DMS 273 treated with DMSO at 0.1 percent for 48 hours (cell line): ENCODE data around the gene BCL2L13.
"Not testable (repeated sequence)": the region's sequence is repeated elsewhere in the genome, so short reads cannot be mapped to it uniquely, and the experiment has no call there.

Experiments used
- DNase-seq: peaks from one replicate; lab custom pipeline; 2025; lab: John Stamatoyannopoulos, UW

Gene BCL2L13

DNA sequence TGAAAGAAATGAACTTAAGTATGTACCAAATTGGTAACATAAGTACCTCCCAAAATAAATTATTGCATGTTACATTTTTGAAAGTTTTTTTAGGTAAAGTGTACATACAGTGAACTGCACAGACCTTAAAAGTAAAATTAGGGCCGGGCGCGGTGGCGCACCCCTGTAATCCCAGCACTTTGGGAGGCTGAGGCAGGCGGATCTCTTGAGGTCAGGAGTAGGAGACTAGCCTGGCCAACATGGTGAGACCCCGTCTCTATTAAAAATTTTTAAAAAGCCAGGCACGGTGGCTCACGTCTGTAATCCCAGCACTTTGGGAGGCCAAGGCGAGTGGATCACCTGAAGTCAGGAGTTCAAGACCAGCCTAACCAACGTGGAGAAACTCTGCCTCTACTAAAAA is 1.7 kb upstream of the BCL2L13 start:
- DNase-seq = not testable (repeated sequence)

DNA sequence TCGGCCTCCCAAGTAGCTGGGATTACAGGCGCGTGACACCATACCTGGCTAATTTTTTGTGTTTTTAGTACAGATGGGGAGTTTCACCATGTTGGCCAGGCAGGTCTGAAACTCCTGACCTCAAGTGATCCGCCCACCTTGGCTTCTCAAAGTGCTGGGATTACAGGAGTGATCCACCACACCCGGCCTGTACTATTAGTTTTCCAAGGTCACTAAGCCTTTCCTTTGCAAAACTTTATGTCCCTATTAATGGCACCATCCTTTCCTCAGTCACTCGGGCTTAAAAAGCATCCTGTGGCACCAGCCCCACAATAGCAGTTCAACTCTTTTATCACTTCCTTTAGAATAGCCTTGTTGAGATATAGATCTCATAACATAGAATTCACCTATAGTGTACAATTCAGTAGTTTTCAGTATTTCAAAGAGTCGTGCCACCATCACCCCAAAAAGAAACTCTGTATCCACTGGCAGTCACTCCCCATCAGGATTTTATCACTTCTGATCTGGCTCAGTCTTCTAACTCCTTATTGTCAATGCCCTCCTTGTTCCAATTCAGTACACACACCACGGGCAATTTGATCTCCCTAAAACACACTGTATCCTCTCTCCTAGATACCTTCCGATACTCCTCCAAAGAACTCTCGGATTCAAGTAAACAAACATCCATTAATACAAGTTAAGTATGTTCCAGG is 921 bp upstream of the BCL2L13 start:
- DNase-seq = no peak

DNA sequence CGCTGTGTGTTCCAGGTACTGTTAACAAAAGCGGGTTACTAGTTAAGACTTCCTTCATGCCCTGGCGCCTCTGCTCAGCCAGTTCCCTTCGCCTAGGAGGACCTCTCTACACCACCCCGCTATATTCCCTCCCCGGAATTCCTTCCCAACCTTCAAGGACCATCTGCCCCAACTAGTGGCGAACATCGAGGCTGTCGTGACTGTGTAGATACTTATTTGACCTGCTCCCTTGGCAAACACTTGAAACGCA is 450 bp upstream of the BCL2L13 start:
- DNase-seq = no peak

DNA sequence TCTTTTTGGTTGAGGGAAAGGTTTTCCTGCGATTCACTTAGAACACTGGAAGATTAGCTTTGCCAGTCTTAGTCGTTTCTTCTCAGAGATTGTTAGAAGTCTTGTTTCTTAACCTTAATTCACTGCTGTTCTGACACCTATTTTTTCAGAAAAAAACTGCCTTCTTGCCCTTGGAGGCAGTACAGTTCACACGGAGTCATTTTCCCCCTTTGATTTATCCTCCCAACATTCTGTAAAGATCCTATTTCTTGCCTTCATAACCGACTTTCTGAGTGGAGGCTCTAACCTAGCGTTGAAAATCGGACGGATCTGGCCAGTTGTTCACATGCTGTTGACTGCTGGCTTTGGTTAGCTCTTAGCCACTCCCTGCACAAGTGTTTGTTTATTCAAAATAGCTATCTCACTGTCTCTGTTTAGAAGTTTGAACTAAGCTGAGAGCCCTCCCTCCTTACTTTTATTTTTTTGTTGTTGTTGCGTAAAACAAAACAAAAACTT is 737 bp downstream of the BCL2L13 start:
- no peak for DNase-seq

DNA sequence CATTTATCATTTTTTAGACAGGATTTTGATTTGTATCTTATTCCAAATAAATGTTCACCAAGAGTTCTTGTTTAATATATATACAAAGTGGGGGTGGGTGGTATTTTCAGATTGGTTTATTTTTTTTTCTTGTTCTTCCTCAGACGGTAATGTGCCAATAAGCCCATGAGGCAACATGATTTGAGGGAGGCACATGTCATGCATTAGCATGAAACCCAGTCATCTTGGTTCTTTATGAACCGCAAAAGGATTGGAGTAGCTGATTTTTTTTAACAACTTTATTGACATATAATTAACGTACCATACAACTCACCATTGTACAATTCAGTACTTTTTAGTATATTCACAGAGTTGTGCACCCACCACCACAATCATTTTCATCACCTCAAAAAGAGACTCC is 2.7 kb downstream of the BCL2L13 start:
- DNase-seq = no peak

DNA sequence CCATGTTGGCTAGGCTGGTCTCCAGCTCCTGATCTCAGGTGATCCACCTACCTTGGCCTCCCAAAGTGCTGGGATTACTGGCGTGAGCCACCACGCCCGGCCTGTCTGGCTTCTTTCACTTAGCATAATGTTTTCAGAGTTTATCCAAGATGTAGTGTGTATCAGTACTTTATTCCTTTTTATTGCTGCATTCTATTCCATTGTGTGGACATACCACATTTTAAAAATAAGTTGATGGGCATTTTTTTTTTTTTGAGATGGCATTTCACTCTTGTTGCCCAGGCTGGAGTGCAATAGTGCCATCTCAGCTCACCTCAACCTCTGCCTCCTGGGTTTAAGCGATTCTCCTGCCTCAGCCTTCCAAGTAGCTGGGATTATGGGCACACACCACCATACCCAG is 3.8 kb downstream of the BCL2L13 start:
- DNase-seq = not testable (repeated sequence)

- DNase-seq = no peak
These were observed 8.9 kb downstream of the BCL2L13 start for GRCh38 chr22:17647452-17647851.

GRCh38 chr22:17647991-17648390 is 9.4 kb downstream of the BCL2L13 start:
- DNase-seq = no peak

GRCh38 chr22:17648569-17648968 is 10.0 kb downstream of the BCL2L13 start:
- no peak for DNase-seq

- no peak for DNase-seq
These were observed 16.7 kb downstream of the BCL2L13 start for GRCh38 chr22:17655289-17655688.

DNA sequence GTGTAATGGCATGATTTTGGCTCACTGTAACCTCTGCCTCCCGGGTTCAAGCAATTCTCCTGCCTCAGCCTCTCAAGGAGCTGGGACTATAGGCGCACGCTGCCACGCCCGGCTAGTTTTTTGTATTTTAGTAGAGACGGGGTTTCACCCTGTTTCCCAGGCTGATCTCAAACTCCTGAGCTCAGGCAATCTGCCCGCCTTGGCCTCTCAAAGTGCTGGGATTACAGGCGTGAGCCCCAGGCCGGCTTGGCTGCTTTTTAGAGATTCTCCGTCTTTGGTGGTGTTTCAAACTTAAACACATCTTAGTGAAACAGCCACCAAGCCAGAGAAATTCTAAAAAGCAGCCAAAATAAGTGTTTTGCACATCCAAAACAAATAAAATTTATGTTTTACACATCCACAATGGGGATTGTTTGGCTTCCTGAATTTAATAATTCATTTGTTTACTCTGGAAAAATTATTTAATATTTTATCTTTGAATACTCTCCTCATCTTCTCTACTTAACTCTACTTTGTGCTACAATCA is 18.4 kb downstream of the BCL2L13 start:
- no peak for DNase-seq

GRCh38 chr22:17664414-17665055 is 26.0 kb downstream of the BCL2L13 start:
- no peak for DNase-seq

GRCh38 chr22:17665248-17665647 is 26.7 kb downstream of the BCL2L13 start:
- DNase-seq = no peak

DNA sequence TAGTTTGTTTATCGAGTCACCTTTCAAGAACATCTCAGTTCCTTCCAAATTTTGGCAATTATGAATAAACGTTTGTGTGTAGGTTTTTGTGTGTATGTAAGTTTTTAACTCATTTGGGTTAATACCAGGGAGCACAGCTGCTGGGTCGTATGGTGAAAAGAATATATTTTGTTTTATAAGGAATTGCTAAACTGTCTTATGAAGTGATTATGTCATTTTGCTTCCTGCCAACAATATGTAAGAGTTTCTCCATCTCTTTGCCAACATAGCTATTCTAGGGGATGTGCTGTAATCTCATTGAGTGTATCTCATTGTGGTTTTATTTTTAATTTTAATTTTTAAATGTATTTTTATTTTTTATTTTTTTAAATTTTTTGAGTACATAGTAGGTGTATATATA is 27.3 kb downstream of the BCL2L13 start:
- DNase-seq = no peak

DNA sequence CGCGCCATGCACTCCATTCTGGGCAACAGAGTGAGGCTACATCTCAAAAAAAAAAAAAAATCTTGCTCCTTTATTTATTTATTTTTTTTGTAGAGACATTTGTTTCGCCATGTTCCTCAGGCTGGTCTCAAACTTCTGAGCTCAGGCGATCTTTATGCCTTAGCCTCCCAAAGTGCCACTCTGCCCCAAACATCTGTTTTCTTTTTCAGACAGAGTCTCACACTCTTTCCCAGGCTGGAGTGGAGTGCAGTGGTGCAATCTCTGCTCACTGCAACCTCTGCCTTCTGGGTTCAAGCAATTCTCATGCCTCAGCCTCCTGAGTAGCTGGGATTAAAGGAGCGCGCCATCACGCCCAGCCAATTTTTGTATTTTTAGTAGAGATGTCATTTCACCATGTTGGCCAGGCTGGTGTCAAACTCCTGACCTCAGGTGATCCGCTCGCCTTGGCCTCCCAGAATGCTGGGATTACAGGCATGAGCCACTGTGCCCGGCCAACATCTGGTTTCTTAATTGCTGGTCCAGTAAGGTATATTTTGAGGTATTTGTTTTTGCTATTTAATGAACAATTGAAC is 33.0 kb downstream of the BCL2L13 start:
- not testable (repeated sequence) for DNase-seq

DNA sequence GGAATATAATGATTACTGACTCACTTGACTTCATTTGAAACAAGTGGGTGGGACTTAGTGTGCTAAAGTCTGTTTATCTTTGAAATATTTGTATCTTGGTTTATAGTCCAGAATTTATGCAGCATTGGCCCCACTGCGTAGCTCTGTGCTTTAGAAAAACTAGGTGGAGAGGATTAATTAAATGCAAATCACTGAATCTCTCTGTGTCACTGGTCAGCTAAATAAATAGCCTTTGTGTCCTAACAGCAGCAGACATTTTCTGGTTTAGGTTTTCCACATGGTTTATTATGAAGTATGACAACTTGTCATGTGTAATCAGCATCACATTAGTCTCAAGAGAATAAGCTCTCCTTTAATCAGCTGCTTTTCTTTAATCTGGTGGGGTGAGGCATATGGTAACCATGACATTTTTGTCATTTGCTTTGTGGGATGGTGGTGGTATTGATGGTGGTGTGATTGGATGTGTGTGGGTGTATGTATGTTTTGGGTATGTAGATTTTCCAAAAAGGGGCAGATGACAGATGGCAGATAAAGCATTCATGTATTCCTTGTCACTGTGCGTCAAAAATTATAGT is 33.9 kb downstream of the BCL2L13 start:
- DNase-seq = no peak

DNA sequence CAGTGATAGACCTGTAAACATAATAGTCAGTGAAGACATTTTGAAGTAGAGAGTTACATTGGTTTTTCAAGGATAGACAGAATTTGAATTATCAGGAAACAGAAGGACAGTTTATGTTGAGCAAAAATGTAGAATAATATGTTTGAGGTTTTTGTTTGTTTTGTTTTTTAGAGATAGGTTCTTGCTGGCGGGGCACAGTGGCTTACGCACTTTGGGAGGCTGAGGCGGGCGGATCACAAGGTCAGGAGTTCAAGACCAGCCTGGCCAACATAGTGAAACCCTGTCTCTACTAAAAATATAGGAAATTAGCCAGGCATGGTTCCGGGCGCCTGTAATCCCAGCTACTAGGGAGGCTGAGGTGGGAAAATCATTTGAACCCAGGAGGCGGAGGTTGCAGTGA is 35.6 kb downstream of the BCL2L13 start:
- DNase-seq = no peak

DNA sequence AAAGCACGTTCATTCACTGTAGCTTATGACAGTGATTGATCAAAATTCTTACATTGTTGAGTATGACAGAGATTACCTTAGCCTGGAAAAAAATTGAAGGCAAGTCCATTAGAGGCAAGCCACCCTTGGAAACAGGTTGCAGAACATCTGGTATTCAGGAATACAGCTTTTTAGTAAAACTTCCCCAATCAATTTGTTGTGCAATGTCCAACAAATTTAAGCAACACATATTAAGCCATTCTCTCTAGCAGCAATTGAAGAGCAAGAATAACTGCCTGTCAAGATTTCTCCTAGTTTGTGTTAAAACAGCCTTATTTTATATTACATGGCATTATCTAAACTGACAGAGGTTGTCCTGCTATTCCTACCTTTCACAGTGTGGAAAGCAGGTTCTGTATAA is 37.0 kb downstream of the BCL2L13 start:
- DNase-seq = no peak

GRCh38 chr22:17678817-17679385 is 40.3 kb downstream of the BCL2L13 start:
- DNase-seq = no peak

- DNase-seq = no peak
These were observed 45.7 kb downstream of the BCL2L13 start for GRCh38 chr22:17684245-17684644.

DNA sequence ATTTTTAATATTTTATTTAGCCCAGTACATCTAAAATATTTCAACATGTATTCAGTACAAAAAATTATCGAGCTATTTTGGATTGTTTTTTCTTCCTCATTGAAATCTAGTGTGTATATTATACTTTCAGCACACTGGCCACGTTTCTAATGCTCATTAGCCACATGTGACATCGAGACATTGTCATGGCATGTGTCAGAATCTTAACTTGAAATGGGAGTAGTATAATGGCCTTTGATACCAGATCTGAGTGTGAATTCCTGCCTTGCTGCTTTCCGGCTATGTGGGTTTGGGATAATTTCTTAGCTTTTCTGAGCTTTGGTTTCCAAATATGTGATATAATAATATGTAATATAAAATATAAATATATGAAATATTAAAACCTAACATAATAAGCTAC is 54.3 kb downstream of the BCL2L13 start:
- no peak for DNase-seq

DNA sequence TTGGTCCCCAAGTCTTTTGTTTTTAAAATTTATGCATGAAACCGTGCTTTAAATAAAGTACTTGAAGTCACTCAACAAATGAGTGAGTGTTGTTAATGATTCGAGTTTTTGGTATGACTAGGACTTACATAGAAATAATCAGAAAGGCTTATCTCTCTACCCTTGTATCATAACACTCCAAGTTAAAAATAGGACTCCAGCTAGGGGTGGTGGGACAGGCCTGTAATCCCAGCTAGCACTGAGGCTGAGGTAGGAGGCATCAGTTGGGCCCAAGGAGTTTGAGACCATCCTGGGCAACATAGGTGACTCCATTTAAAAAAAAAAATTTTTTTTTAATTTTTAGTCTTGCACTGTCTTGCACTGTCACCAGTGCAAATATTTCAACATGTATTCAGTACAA is 55.6 kb downstream of the BCL2L13 start:
- no peak for DNase-seq

GRCh38 chr22:17694752-17695151 is 56.2 kb downstream of the BCL2L13 start:
- no peak for DNase-seq
